Lower leg skin (tissue), 3 donors: ENCODE measurements around the gene CBLN1.

Experiments
- CTCF ChIP-seq, 3 donors: fragments of 450-650 bp; IDR thresholded peaks; one replicate each; pipeline ENCODE4 v1.5.1; 2016; ENCODE audit warnings: antibody characterized with exemption in 3 of 3, mild to moderate bottlenecking in 3 of 3, moderate library complexity in 2 of 3
- POLR2A ChIP-seq, 2 donors: fragments of 450-650 bp; IDR thresholded peaks; one replicate each; pipeline ENCODE4 v1.6.1; 2016 to 2017; ENCODE audit warnings: antibody characterized with exemption in 2 of 2, mild to moderate bottlenecking in 1 of 2, moderate library complexity in 1 of 2

GRCh38 chr16:49284962-49285361 is 3.3 kb upstream of the CBLN1 start:
- TF ChIP-seq CTCF (IDR thresholded peaks at IDR 0.05) (no peak), POLR2A (IDR thresholded peaks at IDR 0.05) (no peak)
